Thymus (tissue), 11 donors: ENCODE measurements around the gene IFNLR1. TPM values are rescaled to one million over a fixed set of nuclear protein-coding genes. Genes with fewer than 3 reads are reported as not detected.
"Not testable (repeated sequence)": the region's sequence is repeated elsewhere in the genome, so short reads cannot be mapped to it uniquely, and the experiment has no call there.

Experiments
- DNase-seq, 9 donors: peaks; one replicate each; pipeline ENCODE4 v3.0.0-alpha.2; 2013; ENCODE audit warnings: low spot score in 9 of 9, low read depth in 6 of 9, missing footprints in 1 of 9
- H3K27ac ChIP-seq, 2 donors: one replicate each; pipeline ENCODE4 v1.5.1; 2013; ENCODE audit warnings: control low read depth in 1 of 2, low read depth in 1 of 2, low read length in 1 of 2, mild to moderate bottlenecking in 1 of 2, moderate library complexity in 1 of 2
- H3K27me3 ChIP-seq, 2 donors: one replicate each; pipeline ENCODE4 v1.5.1; 2013; ENCODE audit warnings: low read length in 1 of 2; ENCODE audit not compliant: control insufficient read depth in 2 of 2, insufficient read depth in 1 of 2
- H3K36me3 ChIP-seq, 2 donors: one replicate each; pipeline ENCODE4 v1.5.1; 2013; ENCODE audit warnings: low read length in 1 of 2, mild to moderate bottlenecking in 1 of 2, moderate library complexity in 1 of 2; ENCODE audit not compliant: control insufficient read depth in 2 of 2, insufficient read depth in 2 of 2
- H3K4me1 ChIP-seq, 2 donors: one replicate each; pipeline ENCODE4 v1.5.1; 2013; ENCODE audit warnings: low read length in 2 of 2; ENCODE audit not compliant: control insufficient read depth in 2 of 2, insufficient read depth in 2 of 2
- H3K4me3 ChIP-seq, 2 donors: one replicate each; pipeline ENCODE4 v1.5.1; 2013; ENCODE audit warnings: low read length in 2 of 2, control low read depth in 1 of 2, mild to moderate bottlenecking in 1 of 2
- H3K9me3 ChIP-seq, 2 donors: one replicate each; pipeline ENCODE4 v1.5.1; 2013; ENCODE audit warnings: low read length in 1 of 2, mild to moderate bottlenecking in 1 of 2; ENCODE audit not compliant: control insufficient read depth in 2 of 2, insufficient read depth in 1 of 2
- WGBS: extraction: QIAGEN DNeasy Blood & Tissue Kit; methylation state at CpG from one replicate; pipeline ENCODE4 v1.1.7; 2013; 5-methylcytosine and 5-hydroxymethylcytosine counted together
- polyA plus RNA-seq: library from polyadenylated mRNA; stranded (reverse); fragments of 200-250 nt; gene quantifications from one replicate; pipeline ENCODE4 v1.2.3, GENCODE V29; 2013
- total RNA-seq: library from RNA; stranded (reverse); fragments of 120-200 nt; gene quantifications from one replicate; pipeline ENCODE4 v1.2.4, GENCODE V29; 2013
- donor health status: healthy.

IFNLR1 gene
- total and polyA plus RNA-seq, 2 donors, result 0.66 to 1.3 TPM

- not testable (repeated sequence) for H3K4me3 ChIP-seq
Observed at GRCh38 chr1:24207395-24207687, 20.3 kb upstream of the IFNLR1 start.

DNA sequence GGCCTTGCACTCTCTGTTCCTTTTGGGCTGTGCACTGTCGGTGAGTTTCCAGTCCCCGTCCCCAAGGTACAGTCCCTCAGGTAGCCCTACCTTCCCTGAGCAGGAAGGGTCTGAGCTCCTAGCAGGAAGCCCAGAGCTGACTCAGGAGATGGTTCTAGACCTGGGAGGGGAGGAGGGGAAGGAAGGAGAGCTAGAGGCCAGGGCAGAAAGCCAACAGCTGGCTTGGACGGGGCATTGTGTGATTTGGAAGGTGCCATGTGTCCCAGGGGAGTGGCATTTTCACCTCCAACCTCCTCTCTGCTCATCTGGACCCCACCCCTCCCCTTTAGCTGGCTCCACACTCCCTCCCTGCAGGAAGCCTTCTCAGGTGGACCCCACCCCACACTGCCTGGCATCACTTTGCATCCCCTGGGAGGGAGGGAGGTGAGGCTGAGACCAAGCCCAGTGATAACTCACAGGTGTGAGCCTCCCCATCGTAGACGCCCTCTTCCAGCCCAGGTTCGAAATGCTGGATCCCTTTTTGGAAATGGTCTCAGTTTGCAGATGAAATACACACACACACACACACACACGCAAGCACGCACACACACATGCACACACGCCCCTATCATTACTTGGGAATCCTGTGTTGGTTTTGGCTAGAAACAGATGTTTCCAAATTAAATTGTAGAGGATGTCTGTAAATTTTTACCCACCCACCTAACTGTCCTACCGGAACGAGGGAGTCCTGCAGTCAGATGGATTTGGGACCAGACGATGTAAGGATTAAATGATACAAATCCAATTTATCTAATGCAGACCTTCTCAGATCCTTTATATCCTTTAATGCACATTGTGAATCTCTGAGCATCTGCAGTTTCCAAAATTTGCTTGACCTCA lies 19.7 kb upstream of the IFNLR1 start:
- Histone ChIP-seq H3K27ac (no peak overlapping the region), H3K36me3 (no peaks in the 10 kb centered on the region), H3K9me3 (peaks cover 0 to 10% of the 10 kb centered on the region in 2 donors), H3K27me3 (peaks cover 0 to 2% of the 10 kb centered on the region in 2 donors), H3K4me3 (no peak overlapping the region), H3K4me1 (no peaks in the 10 kb centered on the region)
- no peak for DNase-seq
- WGBS, result 83% methylated on average over 12 of the region's 12 CpGs

More at GRCh38 chr1:24207395-24207687, 20.3 kb upstream of the IFNLR1 start:
- not testable (repeated sequence) for DNase-seq, H3K27ac ChIP-seq, H3K4me1 ChIP-seq, H3K36me3 ChIP-seq, H3K27me3 ChIP-seq
- H3K9me3 ChIP-seq, result peaks cover 0 to 15% of the 10 kb centered on the region in 2 donors
- WGBS, result 95% methylated on average over 9 of the region's 9 CpGs

GRCh38 chr1:24206083-24206464 lies 19.0 kb upstream of the IFNLR1 start:
- Histone ChIP-seq H3K9me3 (peaks cover 0 to 7% of the 10 kb centered on the region in 2 donors), H3K27me3 (peaks cover 0 to 2% of the 10 kb centered on the region in 2 donors), H3K4me1 (no peaks in the 10 kb centered on the region), H3K27ac (no peak overlapping the region), H3K36me3 (no peaks in the 10 kb centered on the region), H3K4me3 (no peak overlapping the region)
- no peak for DNase-seq
- WGBS, result 87% methylated on average over 12 of the region's 12 CpGs

GRCh38 chr1:24205345-24206082 lies 18.4 kb upstream of the IFNLR1 start:
- DNase-seq, result no peak
- Histone ChIP-seq H3K27ac (no peak overlapping the region), H3K4me3 (no peak overlapping the region), H3K36me3 (no peaks in the 10 kb centered on the region), H3K4me1 (no peaks in the 10 kb centered on the region), H3K27me3 (peaks cover 0 to 2% of the 10 kb centered on the region in 2 donors), H3K9me3 (peaks cover 0 to 1% of the 10 kb centered on the region in 2 donors)
- 84% methylated on average over 8 of the region's 8 CpGs for WGBS

GRCh38 chr1:24204116-24204515 lies 17.0 kb upstream of the IFNLR1 start:
- no peak overlapping the region for H3K27ac ChIP-seq
- H3K9me3 ChIP-seq, result no peaks in the 10 kb centered on the region
- no peak overlapping the region for H3K4me3 ChIP-seq
- no peaks in the 10 kb centered on the region for H3K36me3 ChIP-seq
- peaks cover 0 to 2% of the 10 kb centered on the region in 2 donors for H3K27me3 ChIP-seq
- peaks cover 0 to 3% of the 10 kb centered on the region in 2 donors for H3K4me1 ChIP-seq
- no peak for DNase-seq
- 98% methylated on average over 8 of the region's 8 CpGs for WGBS

DNA sequence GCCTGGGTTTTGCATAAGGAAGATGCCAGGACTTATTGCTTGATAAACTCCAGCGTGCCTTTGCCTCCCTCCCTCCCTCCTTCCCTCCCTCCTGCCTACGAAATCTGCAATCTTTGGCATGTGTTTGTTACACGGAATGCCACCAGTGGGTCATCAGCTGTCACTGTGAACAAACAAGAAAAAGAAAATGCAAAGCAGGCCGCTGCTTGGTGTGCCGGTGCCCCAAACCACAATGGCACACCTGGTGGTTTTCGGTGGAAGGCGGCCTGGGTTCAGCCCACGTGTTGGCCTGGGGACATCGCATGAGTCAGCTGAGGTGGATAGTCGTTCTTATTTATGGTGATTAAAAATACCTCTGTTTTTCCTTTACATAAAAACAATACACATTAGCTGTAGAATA lies 16.3 kb upstream of the IFNLR1 start:
- 39% methylated on average over 10 of the region's 10 CpGs for WGBS
- H3K4me1 ChIP-seq, result peaks cover 0 to 3% of the 10 kb centered on the region in 2 donors
- H3K4me3 ChIP-seq, result no peak overlapping the region
- DNase-seq, result no peak
- peaks cover 0 to 4% of the 10 kb centered on the region in 2 donors for H3K27me3 ChIP-seq
- H3K9me3 ChIP-seq, result no peaks in the 10 kb centered on the region
- H3K27ac ChIP-seq, result no peak overlapping the region
- no peaks in the 10 kb centered on the region for H3K36me3 ChIP-seq

GRCh38 chr1:24202987-24203386 lies 15.9 kb upstream of the IFNLR1 start:
- no peak for DNase-seq
- no peak overlapping the region for H3K4me3 ChIP-seq
- H3K36me3 ChIP-seq, result no peaks in the 10 kb centered on the region
- H3K9me3 ChIP-seq, result no peaks in the 10 kb centered on the region
- 90% methylated on average over 4 of the region's 4 CpGs for WGBS
- H3K27me3 ChIP-seq, result peaks cover 0 to 6% of the 10 kb centered on the region in 2 donors
- no peak overlapping the region for H3K27ac ChIP-seq
- H3K4me1 ChIP-seq, result peaks cover 0 to 3% of the 10 kb centered on the region in 2 donors

- H3K9me3 ChIP-seq, result no peaks in the 10 kb centered on the region
- WGBS, result 95% methylated on average over 9 of the region's 9 CpGs
- no peak overlapping the region for H3K27ac ChIP-seq
- DNase-seq, result no peak
- H3K4me3 ChIP-seq, result no peak overlapping the region
- peaks cover 0 to 3% of the 10 kb centered on the region in 2 donors for H3K4me1 ChIP-seq
- H3K36me3 ChIP-seq, result no peaks in the 10 kb centered on the region
- H3K27me3 ChIP-seq, result peaks cover 0 to 10% of the 10 kb centered on the region in 2 donors
Observed at GRCh38 chr1:24202556-24202955, 15.5 kb upstream of the IFNLR1 start.

GRCh38 chr1:24201941-24202440 lies 14.9 kb upstream of the IFNLR1 start:
- H3K4me3 ChIP-seq, result no peak overlapping the region
- no peaks in the 10 kb centered on the region for H3K36me3 ChIP-seq
- peak in 5 of 9 donors; percentile 41 to 69 (median 46) for DNase-seq
- H3K9me3 ChIP-seq, result no peaks in the 10 kb centered on the region
- WGBS, result 76% methylated on average over 5 of the region's 5 CpGs
- peaks cover 0 to 3% of the 10 kb centered on the region in 2 donors for H3K4me1 ChIP-seq
- no peak overlapping the region for H3K27ac ChIP-seq
- peaks cover 0 to 11% of the 10 kb centered on the region in 2 donors for H3K27me3 ChIP-seq
